Measurements from ENCODE around the gene FAM20C. TPM values are rescaled to one million over a fixed set of nuclear protein-coding genes. Genes with fewer than 3 reads are reported as not detected.

Gene FAM20C
- total and polyA plus RNA-seq, 7 donors = 3.0 to 51.3 (median 21.0) TPM

DNA sequence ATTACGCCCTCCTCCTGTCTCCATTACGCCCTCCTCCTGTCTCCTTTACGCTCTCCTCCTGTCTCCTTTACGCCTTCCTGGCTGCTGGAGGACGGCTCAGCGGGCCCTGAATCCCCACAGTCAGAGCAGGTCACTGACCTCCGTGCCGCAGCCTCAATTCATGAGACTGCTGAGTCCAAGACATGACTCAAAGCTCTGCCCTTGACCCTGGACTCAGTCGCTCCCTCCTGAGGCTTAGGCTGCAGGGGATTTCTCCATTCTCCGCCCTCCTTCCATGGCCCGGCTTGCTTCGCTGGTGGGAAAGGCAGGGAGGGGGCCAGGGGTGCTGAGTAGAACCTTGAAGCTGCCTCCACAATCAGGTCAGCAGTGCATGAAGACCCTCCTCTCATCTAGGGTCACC lies 76.6 kb downstream of the FAM20C start:
- DNase-seq = no peak
- peaks cover 0 to 5% (median 0%) of the 10 kb centered on the region in 4 donors for H3K9me3 ChIP-seq
- no peaks in the 10 kb centered on the region for H3K36me3 ChIP-seq
- H3K27me3 ChIP-seq = no peaks in the 10 kb centered on the region
- H3K27ac ChIP-seq = no peak overlapping the region
- WGBS, 2 donors = 86 to 93% methylated on average over 12 of the region's 12 CpGs
- no peaks in the 10 kb centered on the region for H3K4me1 ChIP-seq
- TF ChIP-seq POLR2AphosphoS5 (IDR thresholded peaks at IDR 0.05) (no peak), EP300 (IDR thresholded peaks at IDR 0.05) (no peak), POLR2A (IDR thresholded peaks at IDR 0.05) (no peak)
- TF ChIP-seq, protein P1, sequence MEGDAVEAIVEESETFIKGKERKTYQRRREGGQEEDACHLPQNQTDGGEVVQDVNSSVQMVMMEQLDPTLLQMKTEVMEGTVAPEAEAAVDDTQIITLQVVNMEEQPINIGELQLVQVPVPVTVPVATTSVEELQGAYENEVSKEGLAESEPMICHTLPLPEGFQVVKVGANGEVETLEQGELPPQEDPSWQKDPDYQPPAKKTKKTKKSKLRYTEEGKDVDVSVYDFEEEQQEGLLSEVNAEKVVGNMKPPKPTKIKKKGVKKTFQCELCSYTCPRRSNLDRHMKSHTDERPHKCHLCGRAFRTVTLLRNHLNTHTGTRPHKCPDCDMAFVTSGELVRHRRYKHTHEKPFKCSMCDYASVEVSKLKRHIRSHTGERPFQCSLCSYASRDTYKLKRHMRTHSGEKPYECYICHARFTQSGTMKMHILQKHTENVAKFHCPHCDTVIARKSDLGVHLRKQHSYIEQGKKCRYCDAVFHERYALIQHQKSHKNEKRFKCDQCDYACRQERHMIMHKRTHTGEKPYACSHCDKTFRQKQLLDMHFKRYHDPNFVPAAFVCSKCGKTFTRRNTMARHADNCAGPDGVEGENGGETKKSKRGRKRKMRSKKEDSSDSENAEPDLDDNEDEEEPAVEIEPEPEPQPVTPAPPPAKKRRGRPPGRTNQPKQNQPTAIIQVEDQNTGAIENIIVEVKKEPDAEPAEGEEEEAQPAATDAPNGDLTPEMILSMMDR (IDR thresholded peaks at IDR 0.05) = no peak
- intact Hi-C loops (cut with DNase I) = no loop called here
- no peak overlapping the region for H3K4me3 ChIP-seq

DNA sequence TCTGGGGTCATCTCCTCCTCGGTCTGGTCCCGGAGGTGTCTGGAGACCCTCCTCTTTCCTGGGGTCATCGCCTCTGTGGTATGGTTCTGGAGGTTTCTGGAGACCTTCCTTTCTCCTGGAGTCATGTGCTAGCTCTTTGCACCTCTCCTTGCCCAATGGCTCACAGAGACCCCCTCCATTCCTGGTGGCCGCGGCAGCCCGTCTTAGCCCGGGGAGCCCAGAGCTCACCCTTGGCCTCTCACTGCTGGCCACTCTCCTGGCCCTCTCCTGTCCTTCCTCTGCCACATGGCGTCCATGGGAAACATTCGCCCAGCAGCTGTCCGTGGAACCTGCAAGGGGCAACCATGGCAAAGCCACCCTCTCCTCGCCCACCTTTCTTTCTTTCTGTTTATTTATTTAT lies 77.3 kb downstream of the FAM20C start:
- Histone ChIP-seq H3K4me3 (no peak overlapping the region), H3K4me1 (no peaks in the 10 kb centered on the region), H3K36me3 (no peaks in the 10 kb centered on the region), H3K27ac (no peak overlapping the region), H3K27me3 (no peaks in the 10 kb centered on the region), H3K9me3 (peaks cover 0 to 5% (median 0%) of the 10 kb centered on the region in 4 donors)
- DNase-seq = no peak
- TF ChIP-seq EP300 (IDR thresholded peaks at IDR 0.05) = no peak
- TF ChIP-seq, protein P1 (IDR thresholded peaks at IDR 0.05) = no peak
- TF ChIP-seq POLR2AphosphoS5 (IDR thresholded peaks at IDR 0.05) = no peak
- no peak for TF ChIP-seq POLR2A (IDR thresholded peaks at IDR 0.05)
- intact Hi-C loops (cut with DNase I) = no loop called here
- WGBS, 2 donors = 87 to 88% methylated on average over 11 of the region's 11 CpGs

DNA sequence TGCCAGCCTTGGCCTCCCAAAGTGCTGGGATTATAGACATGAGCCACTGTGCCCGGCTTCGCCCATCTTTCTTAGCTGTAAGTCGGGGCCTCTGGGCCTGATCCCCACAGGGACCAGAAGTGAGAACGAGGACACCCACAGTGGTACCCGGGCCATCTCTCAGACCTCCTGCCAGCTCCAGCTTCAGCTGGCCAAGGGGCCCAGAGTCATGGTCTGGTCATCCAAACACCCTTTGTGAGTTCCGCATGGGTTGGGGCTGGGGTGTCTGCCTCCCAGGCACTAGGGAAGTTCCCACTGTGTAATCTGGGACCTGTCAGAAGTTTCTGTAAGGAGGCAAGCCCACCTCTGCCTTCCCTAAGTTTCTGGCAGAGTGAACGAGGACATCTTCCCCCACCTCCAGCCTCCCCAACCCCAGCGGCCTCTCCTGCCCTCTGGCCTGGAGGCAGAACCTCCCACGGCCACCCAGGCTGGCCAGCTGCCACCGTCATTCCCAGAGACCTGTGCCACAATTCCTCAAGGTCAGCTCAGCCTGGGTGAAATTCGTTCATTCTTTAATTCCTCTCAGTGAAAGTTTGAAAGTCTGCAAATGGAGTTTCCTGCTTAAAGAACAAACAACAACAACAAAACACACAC lies 78.1 kb downstream of the FAM20C start:
- no peak for TF ChIP-seq EP300 (IDR thresholded peaks at IDR 0.05)
- Histone ChIP-seq H3K4me1 (no peaks in the 10 kb centered on the region), H3K27ac (no peak overlapping the region), H3K36me3 (no peaks in the 10 kb centered on the region), H3K27me3 (no peaks in the 10 kb centered on the region), H3K9me3 (peaks cover 0 to 5% (median 0%) of the 10 kb centered on the region in 4 donors), H3K4me3 (no peak overlapping the region)
- intact Hi-C loops (cut with DNase I) = no loop called here
- DNase-seq = no peak
- 69 to 82% methylated on average over 11 of the region's 11 CpGs for WGBS, 2 donors

DNA sequence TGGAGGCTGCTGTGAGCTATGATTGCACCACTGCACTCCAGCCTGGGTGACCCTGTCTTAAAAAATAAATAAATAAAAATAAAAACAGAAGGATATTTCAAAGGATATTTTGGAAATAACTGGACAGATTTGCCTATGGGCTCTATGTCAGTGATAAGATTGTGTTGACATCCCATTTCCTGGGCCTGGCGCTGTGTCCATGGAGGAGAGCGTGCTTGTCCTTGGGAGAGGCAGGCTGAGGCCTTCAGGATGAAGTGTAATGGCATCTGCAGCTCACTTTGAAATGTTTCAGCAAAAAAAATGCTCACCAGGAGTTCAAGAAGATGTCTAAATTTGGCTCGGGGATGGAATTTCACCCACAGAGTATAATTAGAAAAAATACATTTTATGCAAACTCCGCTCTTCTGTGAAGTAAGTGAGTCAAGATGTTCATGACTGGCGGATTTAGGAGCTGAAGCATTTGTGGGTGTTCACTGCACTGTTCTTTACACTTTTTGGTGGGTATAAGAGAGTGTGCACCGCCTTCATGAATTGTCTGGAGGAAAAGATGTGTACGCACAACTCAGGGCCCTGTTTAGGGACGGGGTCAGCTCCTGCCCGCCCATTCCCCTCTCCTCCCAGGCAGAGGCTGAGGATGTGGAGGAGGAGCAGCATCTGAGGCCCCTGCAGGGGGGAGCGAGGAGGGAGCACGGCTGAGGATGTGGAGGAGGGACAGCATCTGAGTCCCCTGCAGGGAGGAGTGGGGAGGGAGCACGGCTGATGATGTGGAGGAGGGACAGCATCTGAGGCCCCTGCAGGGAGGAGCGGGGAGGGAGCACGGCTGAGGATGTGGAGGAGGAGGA lies 79.1 kb downstream of the FAM20C start:
- no peak overlapping the region for H3K27ac ChIP-seq
- TF ChIP-seq, protein P1 (IDR thresholded peaks at IDR 0.05) = no peak
- TF ChIP-seq POLR2A (IDR thresholded peaks at IDR 0.05) (no peak), EP300 (IDR thresholded peaks at IDR 0.05) (no peak), POLR2AphosphoS5 (IDR thresholded peaks at IDR 0.05) (no peak)
- H3K36me3 ChIP-seq = no peaks in the 10 kb centered on the region
- 89 to 94% methylated on average over 14 of the region's 14 CpGs for WGBS, 2 donors
- H3K9me3 ChIP-seq = peaks cover 0 to 5% (median 0%) of the 10 kb centered on the region in 4 donors
- H3K4me3 ChIP-seq = no peak overlapping the region
- intact Hi-C loops (cut with DNase I) = no loop called here
- H3K4me1 ChIP-seq = no peaks in the 10 kb centered on the region
- DNase-seq = no peak
- no peaks in the 10 kb centered on the region for H3K27me3 ChIP-seq

DNA sequence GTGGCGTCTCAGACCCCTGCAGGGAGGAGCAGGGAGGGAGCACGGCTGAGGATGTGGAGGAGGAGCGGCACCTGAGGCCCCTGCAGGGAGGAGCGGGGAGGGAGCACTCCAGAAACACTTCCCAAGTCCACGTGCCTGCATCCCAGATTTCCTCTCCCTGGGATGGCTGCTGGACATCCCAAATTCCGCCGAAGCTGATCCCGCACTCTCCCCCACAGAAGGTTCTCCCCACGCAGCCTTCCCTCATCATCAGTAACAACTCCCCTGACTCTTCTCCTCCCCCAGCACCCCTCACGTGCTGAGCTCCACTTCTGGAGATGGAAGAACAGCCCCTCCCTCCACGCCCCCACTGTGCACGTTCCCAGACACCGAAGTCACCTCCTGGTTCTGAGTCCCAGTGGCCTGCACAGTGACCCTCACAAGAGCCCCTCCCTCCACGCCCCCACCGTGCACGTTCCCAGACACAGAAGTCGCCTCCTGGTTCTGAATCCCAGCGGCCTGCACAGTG lies 79.8 kb downstream of the FAM20C start:
- H3K4me3 ChIP-seq = no peak overlapping the region
- TF ChIP-seq, protein P1 (IDR thresholded peaks at IDR 0.05) = no peak
- TF ChIP-seq POLR2AphosphoS5 (IDR thresholded peaks at IDR 0.05) (no peak), EP300 (IDR thresholded peaks at IDR 0.05) (no peak)
- 88 to 89% methylated on average over 18 of the region's 18 CpGs for WGBS, 2 donors

More for the DNA sequence above, 79.8 kb downstream of the FAM20C start:
- intact Hi-C loops (cut with DNase I) = no loop called here
- H3K4me1 ChIP-seq = no peaks in the 10 kb centered on the region
- H3K9me3 ChIP-seq = peaks cover 0 to 5% (median 1%) of the 10 kb centered on the region in 4 donors
- no peaks in the 10 kb centered on the region for H3K36me3 ChIP-seq
- H3K27me3 ChIP-seq = no peaks in the 10 kb centered on the region
- DNase-seq = no peak
- no peak overlapping the region for H3K27ac ChIP-seq
